ENCODE data around the gene HELZ.
"Not testable (repeated sequence)": the region's sequence is repeated elsewhere in the genome, so short reads cannot be mapped to it uniquely, and the experiment has no call there.

The HELZ gene

GRCh38 chr17:67245073-67245693 is at the start of gene HELZ:
HELZ (minus strand) TSS chr17:67245196; CDS start chr17:67218804, 26,392 bp downstream.
- DNase-seq: peak; percentile 74

GRCh38 chr17:67293251-67294203 is 48.5 kb upstream of the HELZ start:
- peak; percentile 58 for DNase-seq

DNA sequence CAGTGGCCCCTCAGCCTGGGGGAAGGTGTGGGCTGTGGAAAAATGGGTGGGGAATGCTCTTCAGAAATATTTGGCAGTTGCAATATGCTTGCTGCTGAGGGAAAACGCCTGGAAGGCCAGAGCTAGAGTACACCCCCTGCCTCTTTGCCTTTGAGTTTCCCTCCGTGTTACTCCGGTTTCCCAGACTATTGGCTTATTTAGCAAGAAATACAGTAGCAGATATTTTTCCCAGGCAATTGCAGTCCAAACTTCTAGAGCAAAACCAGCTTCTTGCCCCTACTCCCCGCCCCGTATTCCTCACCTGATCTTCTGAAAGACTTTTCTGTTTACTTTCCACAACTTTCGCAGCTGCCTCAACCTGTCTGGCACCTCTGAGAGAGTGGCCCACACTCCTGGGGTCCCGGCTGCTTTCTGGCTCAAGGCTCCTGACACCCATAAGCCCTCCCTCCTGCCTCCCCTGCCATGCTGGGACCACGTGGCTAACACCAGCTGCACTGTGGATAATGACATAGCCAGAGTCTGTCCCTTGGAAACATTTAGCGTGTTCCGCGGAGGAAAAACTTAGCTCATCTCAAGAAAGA is 45.8 kb upstream of the HELZ start:
- no peak for DNase-seq

GRCh38 chr17:67290244-67290643 is 45.2 kb upstream of the HELZ start:
- DNase-seq: no peak

- DNase-seq: no peak
These were observed 44.3 kb upstream of the HELZ start for GRCh38 chr17:67289181-67289876.

DNA sequence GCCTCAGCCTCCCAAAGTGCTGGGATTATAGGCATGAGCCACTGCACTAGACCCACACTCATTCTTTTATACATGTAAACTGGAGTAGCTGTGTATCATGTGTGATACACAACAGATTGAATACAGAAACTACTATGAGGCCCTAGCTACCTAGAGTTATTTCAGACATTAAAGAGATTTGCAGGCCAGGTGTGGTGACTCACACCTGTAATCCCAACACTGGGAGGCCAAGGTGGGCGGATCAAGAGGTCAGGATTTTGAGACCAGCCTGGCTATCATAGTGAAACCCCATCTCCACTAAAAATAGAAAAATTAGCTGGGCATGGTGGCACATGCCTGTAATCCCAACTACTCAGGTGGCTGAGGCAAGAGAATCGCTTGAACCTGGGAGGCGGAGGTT is 41.8 kb upstream of the HELZ start:
- not testable (repeated sequence) for DNase-seq

- DNase-seq: no peak
These were observed 40.4 kb upstream of the HELZ start for GRCh38 chr17:67285360-67285759.

- no peak for DNase-seq
These were observed 38.9 kb upstream of the HELZ start for GRCh38 chr17:67283731-67284516.

DNA sequence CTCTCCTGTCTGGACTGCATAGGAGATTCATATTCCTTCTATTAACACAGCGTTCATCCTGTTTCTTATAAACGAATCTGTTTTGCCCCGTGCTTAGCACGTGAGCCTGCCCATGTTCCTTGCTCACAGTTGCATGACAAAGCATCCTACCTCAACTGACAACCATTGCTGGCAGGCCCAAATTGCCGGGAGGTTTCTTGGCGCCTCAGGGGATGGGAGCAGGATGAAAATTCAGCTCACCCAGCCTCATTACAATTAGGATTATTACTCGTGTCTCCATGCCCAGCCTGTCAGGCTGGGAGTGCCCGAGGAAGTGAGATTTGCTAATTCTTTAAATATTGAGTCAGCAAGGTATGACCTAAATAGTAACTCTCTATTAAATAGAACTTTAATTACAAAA is 36.7 kb upstream of the HELZ start:
- no peak for DNase-seq

DNA sequence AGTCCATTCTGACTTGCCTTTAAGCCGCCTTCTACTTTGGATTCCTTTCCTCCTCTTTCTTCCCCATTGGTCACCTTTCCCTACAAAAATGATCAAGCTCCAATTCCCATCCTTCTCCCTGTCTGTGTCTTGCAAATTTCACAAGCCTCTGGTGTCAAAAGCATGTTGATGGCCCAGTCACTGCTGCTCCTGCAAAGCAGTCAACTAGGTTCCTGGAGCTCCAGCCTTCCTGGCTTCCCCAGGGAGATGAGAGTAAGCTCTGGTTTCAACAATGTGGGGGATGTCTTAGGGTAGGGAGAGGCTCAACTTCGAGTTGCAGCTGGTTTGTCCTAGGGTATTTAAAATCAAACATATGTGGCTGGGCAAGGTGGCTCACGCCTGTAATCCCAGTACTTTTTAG is 36.1 kb upstream of the HELZ start:
- DNase-seq: no peak

- no peak for DNase-seq
These were observed 35.3 kb upstream of the HELZ start for GRCh38 chr17:67280279-67280678.

DNA sequence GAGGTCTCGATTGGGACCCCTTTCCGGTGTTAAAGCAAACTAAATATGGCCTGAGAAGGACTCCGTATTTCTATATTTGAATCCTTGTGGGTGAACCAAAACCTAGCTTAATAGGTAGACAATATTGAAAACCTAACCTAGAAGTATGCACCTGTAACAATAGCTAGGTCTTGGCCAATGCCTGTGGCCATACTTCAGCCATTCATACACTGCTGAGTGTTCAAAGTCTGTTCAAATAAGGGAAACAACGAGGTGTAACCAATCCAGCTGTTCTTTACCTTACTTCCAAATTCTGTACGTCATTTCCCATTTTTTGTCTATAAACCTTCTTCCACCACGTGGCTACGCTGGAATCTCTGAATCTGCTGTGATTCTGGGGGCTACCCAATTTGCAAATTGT is 34.1 kb upstream of the HELZ start:
- no peak for DNase-seq

DNA sequence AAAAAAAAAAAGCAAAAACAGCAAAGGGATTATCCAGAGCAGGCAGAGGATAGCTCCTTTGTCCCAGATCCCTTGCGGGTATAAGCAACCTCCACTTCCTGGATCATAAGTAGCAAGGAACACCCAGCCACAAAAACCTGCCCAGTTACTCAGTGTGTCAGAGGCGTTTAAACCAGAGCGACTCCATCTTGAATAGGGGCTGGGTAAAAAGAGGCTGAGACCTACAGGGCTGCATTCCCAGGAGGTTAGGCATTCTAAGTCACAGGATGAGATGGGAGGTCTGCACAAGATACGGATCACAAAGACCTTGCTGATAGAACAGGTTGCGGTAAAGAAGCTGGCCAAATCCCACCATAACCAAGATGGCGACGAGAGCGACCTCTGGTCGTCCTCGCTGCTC is 33.4 kb upstream of the HELZ start:
- no peak for DNase-seq

GRCh38 chr17:67276075-67276474 is 31.1 kb upstream of the HELZ start:
- DNase-seq: no peak

DNA sequence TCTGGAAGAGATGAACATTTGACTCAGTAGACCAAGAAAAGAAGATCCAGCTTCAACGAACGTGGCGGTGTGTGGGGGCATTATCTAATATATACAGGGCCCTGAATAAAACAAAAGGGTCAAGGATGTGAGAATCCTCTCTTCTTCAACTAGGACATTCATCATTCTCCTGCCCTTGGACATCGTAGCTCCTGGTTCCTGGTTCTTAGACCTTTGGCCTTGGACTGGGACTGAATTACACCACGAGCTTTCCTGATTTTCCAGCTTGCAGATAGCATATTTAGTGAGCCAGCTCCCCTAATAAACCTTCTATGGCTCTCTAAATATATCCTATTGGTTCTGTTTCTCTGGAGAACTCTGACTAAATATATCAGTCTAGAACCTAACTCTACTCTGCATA is 29.5 kb upstream of the HELZ start:
- no peak for DNase-seq

DNA sequence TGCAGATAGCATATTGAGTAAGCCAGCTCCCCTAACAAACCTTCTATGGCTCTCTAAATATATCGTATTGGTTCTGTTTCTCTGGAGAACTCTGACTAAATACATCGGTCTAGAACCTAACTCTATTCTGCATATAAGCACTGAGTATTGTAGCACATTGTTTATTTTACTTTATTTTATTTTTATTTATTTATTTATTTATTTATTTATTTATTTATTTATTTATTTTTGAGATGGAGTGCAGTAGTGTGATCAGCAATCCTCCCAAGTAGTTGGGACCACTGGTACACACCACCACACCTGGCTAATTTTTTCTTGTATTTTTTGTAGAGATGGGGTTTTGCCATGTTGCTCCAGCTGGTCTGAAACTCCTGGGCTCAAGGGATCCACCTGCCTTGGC is 28.9 kb upstream of the HELZ start:
- DNase-seq: no peak

DNA sequence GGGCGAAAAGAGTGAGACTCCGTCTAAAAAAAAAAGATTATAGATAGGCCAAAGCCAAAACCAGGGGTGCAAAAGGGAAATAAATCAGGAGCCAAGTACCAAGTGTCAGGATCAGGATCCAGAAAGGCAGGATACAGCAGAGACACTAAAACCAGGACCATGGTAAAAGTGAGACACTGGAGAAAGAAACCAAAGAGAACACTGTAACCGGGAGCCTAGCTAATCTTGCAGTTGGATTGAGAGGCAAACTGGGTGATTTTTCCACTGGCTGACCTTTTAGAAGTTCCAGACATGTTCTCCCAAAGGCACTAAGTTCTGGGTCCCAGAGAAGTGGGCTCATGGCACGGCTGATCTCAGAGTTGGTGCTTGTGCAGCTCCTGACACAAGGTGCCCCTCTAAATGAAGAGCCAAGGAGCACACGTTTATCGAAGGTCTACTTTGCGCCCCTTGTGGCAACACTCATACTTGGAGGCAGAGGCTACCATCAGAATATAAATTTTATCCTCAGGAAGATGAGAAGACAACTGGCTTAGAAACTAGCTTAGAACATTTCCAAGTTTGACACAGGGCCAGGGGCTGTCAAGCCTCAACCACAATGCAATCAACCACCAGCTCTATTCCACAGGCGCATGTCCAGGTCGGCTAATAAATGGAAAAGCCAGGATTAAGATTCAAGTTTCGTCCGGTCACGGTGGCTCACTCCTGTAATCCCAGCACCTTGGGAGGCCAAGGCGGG is 27.5 kb upstream of the HELZ start:
- no peak for DNase-seq

GRCh38 chr17:67271187-67271586 is 26.2 kb upstream of the HELZ start:
- DNase-seq: not testable (repeated sequence)

- DNase-seq: no peak
These were observed 25.4 kb upstream of the HELZ start for GRCh38 chr17:67270416-67270815.

DNA sequence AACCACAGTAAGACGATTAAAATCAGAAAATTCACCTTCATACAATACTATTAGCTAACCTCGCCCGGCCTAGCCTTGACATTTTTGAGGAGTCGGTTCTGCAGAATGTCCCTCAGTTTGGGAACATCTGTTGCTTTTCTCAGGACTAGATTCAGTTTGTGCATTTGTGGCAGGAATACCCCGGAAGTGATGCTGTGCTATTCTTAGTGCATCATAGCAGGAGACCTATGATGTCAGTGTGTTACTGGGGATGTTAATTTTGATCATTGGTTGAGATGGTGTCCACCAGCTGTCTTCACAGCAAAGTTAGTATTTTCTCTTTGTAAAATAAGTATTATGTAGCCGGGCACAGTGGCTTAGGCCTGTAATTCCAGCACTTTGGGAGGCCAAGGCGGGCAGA is 21.5 kb upstream of the HELZ start:
- no peak for DNase-seq

- DNase-seq: no peak
These were observed 20.5 kb upstream of the HELZ start for GRCh38 chr17:67265436-67266019.

All from activated CD4-positive, CD25-positive, alpha-beta regulatory T cell treated with anti-CD3 and anti-CD28 coated beads, Interleukin-2, amount 50 U/mL, for 72 hours (primary cell).